Spinal cord (tissue), 10 donors: ENCODE data around the gene BFSP2. TPM values are rescaled to one million over a fixed set of nuclear protein-coding genes. Genes with fewer than 3 reads are reported as not detected.
A peak's percentile ranks its signal among the peaks of the same experiment; 100 is the strongest.

Source experiments
- DNase-seq, 6 donors: peaks; one replicate each; pipeline versions ENCODE4 v3.0.0 to v3.0.0-alpha.2; 2013 to 2015; ENCODE audit warnings: low spot score in 6 of 6, low read depth in 4 of 6
- H3K27ac ChIP-seq: one replicate; pipeline ENCODE4 v1.5.1; 2013; ENCODE audit warnings: low read depth, low read length, control low read depth
- H3K27me3 ChIP-seq: one replicate; pipeline ENCODE4 v1.6.1; 2013; ENCODE audit warnings: low read length; ENCODE audit not compliant: control insufficient read depth, insufficient read depth
- H3K36me3 ChIP-seq: one replicate; pipeline ENCODE4 v1.6.1; 2013; ENCODE audit warnings: low read length; ENCODE audit not compliant: control insufficient read depth, insufficient read depth
- H3K4me1 ChIP-seq: one replicate; pipeline ENCODE4 v1.6.1; 2013; ENCODE audit warnings: low read length; ENCODE audit not compliant: control insufficient read depth, insufficient read depth
- H3K4me3 ChIP-seq: one replicate; pipeline ENCODE4 v1.5.1; 2013; ENCODE audit warnings: low read depth, low read length, control low read depth
- H3K9me3 ChIP-seq: one replicate; pipeline ENCODE4 v1.6.1; 2013; ENCODE audit warnings: low read length; ENCODE audit not compliant: control insufficient read depth, insufficient read depth
- WGBS: methylation state at CpG from one replicate; pipeline ENCODE4 v1.1.5; 2013; ENCODE audit warnings: missing lambda C conversion rate; ENCODE audit not compliant: insufficient coverage; 5-methylcytosine and 5-hydroxymethylcytosine counted together
- long read RNA-seq, 4 donors: transcript quantifications; one replicate each; lab custom pipeline, GENCODE V29; 2026
- polyA plus RNA-seq, 2 donors: library from polyadenylated mRNA; unstranded; fragments of 120-200 nt; gene quantifications; one replicate each; pipeline ENCODE4 v1.2.1, GENCODE V29; 2013; ENCODE audit not compliant: insufficient read length in 2 of 2
- total RNA-seq, 2 donors: library from RNA; depleted of rRNA in 1 of 2; stranded (reverse); fragments of 120-200 nt in 1 of 2; fragments of >200 nt in 1 of 2; gene quantifications; one replicate each; pipeline versions ENCODE4 v1.2.3 to v1.2.4, GENCODE V29; 2013 to 2014
- donor health status: healthy.

BFSP2 gene
- 1 to 10 TPM in 1 of 2 donors, not detected in 1; 1.0 TPM for total RNA-seq
- not detected for polyA plus RNA-seq
- long read RNA-seq, donor 1 = 0 reads
- long read RNA-seq, donor 2 = 0 reads
- long read RNA-seq, donor 3 = 0 reads
- long read RNA-seq, donor 4 = 0 reads

- no peak for DNase-seq
- Histone ChIP-seq H3K4me1 (peaks cover 25% of the 10 kb centered on the region), H3K9me3 (no peaks in the 10 kb centered on the region), H3K4me3 (no peak within 1 kb of the TSS), H3K27me3 (no peaks in the 10 kb centered on the region), H3K36me3 (peaks cover 9% of the 10 kb centered on the region), H3K27ac (no peak within 1 kb of the TSS)
- WGBS = 97% methylated on average over 15 of the region's 15 CpGs
These were observed at the start of gene BFSP2 for GRCh38 chr3:133400006-133400515. Gene BFSP2, plus strand, starts transcription at chr3:133400056. Its CDS starts 28 bp downstream, at chr3:133400084.

- no peaks in the 10 kb centered on the region for H3K27me3 ChIP-seq
- H3K36me3 ChIP-seq = no peaks in the 10 kb centered on the region
- no peak overlapping the region for H3K27ac ChIP-seq
- H3K4me3 ChIP-seq = no peak overlapping the region
- WGBS = no CpG with 5 or more reads among the region's 4 CpGs
- peak in 1 of 6 donors; percentile 69 for DNase-seq
- H3K4me1 ChIP-seq = peaks cover 5% of the 10 kb centered on the region
- H3K9me3 ChIP-seq = peaks cover 3% of the 10 kb centered on the region
These were observed 45.1 kb upstream of the BFSP2 start for GRCh38 chr3:133354721-133355120.

- DNase-seq = no peak
- 95% methylated on average over 2 of the region's 2 CpGs for WGBS
- H3K36me3 ChIP-seq = no peaks in the 10 kb centered on the region
These were observed 39.4 kb upstream of the BFSP2 start for GRCh38 chr3:133360476-133360875.

GRCh38 chr3:133361011-133361410 is 38.8 kb upstream of the BFSP2 start:
- H3K4me3 ChIP-seq = no peak overlapping the region
- H3K27ac ChIP-seq = no peak overlapping the region
- WGBS = 89% methylated on average over 1 of the region's 2 CpGs

More at GRCh38 chr3:133360476-133360875, 39.4 kb upstream of the BFSP2 start:
- Histone ChIP-seq H3K27ac (no peak overlapping the region), H3K9me3 (peaks cover 3% of the 10 kb centered on the region), H3K4me1 (no peaks in the 10 kb centered on the region), H3K27me3 (no peaks in the 10 kb centered on the region), H3K4me3 (no peak overlapping the region)

GRCh38 chr3:133361435-133361834 is 38.4 kb upstream of the BFSP2 start:
- no peak overlapping the region for H3K27ac ChIP-seq
- H3K27me3 ChIP-seq = no peaks in the 10 kb centered on the region
- H3K4me3 ChIP-seq = no peak overlapping the region
- no peaks in the 10 kb centered on the region for H3K4me1 ChIP-seq
- WGBS = 87% methylated on average over 3 of the region's 4 CpGs
- peaks cover 2% of the 10 kb centered on the region for H3K9me3 ChIP-seq
- H3K36me3 ChIP-seq = no peaks in the 10 kb centered on the region
- no peak for DNase-seq

More at GRCh38 chr3:133361011-133361410, 38.8 kb upstream of the BFSP2 start:
- H3K36me3 ChIP-seq = no peaks in the 10 kb centered on the region
- no peak for DNase-seq
- H3K9me3 ChIP-seq = peaks cover 3% of the 10 kb centered on the region
- no peaks in the 10 kb centered on the region for H3K27me3 ChIP-seq
- no peaks in the 10 kb centered on the region for H3K4me1 ChIP-seq

GRCh38 chr3:133362539-133362938 is 37.3 kb upstream of the BFSP2 start:
- no peaks in the 10 kb centered on the region for H3K27me3 ChIP-seq
- H3K9me3 ChIP-seq = no peaks in the 10 kb centered on the region
- no peak for DNase-seq
- no peak overlapping the region for H3K27ac ChIP-seq
- no peaks in the 10 kb centered on the region for H3K36me3 ChIP-seq
- H3K4me1 ChIP-seq = peaks cover 3% of the 10 kb centered on the region
- WGBS = 94% methylated on average over 2 of the region's 4 CpGs
- H3K4me3 ChIP-seq = no peak overlapping the region

GRCh38 chr3:133364704-133365103 is 35.2 kb upstream of the BFSP2 start:
- H3K36me3 ChIP-seq = no peaks in the 10 kb centered on the region
- 94% methylated on average over 3 of the region's 4 CpGs for WGBS
- peaks cover 10% of the 10 kb centered on the region for H3K4me1 ChIP-seq
- no peaks in the 10 kb centered on the region for H3K9me3 ChIP-seq
- H3K4me3 ChIP-seq = no peak overlapping the region
- H3K27ac ChIP-seq = no peak overlapping the region
- DNase-seq = no peak
- H3K27me3 ChIP-seq = no peaks in the 10 kb centered on the region

GRCh38 chr3:133366921-133367320 is 32.9 kb upstream of the BFSP2 start:
- H3K27ac ChIP-seq = no peak overlapping the region
- peaks cover 16% of the 10 kb centered on the region for H3K4me1 ChIP-seq
- no peaks in the 10 kb centered on the region for H3K9me3 ChIP-seq
- no peaks in the 10 kb centered on the region for H3K27me3 ChIP-seq
- H3K36me3 ChIP-seq = no peaks in the 10 kb centered on the region
- no peak for DNase-seq
- WGBS = no CpG with 5 or more reads among the region's 2 CpGs
- no peak overlapping the region for H3K4me3 ChIP-seq

GRCh38 chr3:133367403-133367802 is 32.5 kb upstream of the BFSP2 start:
- Histone ChIP-seq H3K27ac (peak overlapping the region; percentile 26), H3K36me3 (no peaks in the 10 kb centered on the region), H3K4me1 (peaks cover 16% of the 10 kb centered on the region), H3K9me3 (no peaks in the 10 kb centered on the region), H3K4me3 (no peak overlapping the region), H3K27me3 (no peaks in the 10 kb centered on the region)
- DNase-seq = no peak
- 72% methylated on average over 3 of the region's 3 CpGs for WGBS

- Histone ChIP-seq H3K4me1 (peaks cover 16% of the 10 kb centered on the region), H3K27ac (peak overlapping the region; percentile 26), H3K27me3 (no peaks in the 10 kb centered on the region), H3K4me3 (no peak overlapping the region), H3K9me3 (no peaks in the 10 kb centered on the region), H3K36me3 (no peaks in the 10 kb centered on the region)
- WGBS = 33% methylated on average over 1 of the region's 1 CpG
- DNase-seq = no peak
These were observed 31.9 kb upstream of the BFSP2 start for GRCh38 chr3:133367956-133368355.
